Measurements from ENCODE around the gene GPR35. TPM values are rescaled to one million over a fixed set of nuclear protein-coding genes. Genes with fewer than 3 reads are reported as not detected.

The GPR35 gene
- total and polyA plus RNA-seq, 2 of the 13 experiments (the other 11 are each of a cell fraction or from before 2014, with no cell fraction given), result 27.1 to 44.2 TPM

GRCh38 chr2:240597419-240598181 is 27.7 kb upstream of the GPR35 start (continued):
- peak; percentile 21; the same call in 1 of the 2 replicates for TF ChIP-seq ZNF281 (CRISPR knock-in tag; IDR thresholded peaks at IDR 0.05; ENCODE audit: borderline replicate concordance)
- TF ChIP-seq ZNF709 (CRISPR knock-in tag; IDR thresholded peaks at IDR 0.05), result 0 out of 2 replicates have a peak, but pooled peaks have one; percentile 24
- TF ChIP-seq MAX (IDR thresholded peaks at IDR 0.05), result peak; percentile 91
- TF ChIP-seq KLF13 (CRISPR knock-in tag; IDR thresholded peaks at IDR 0.05), result no peak
- peak; percentile 62; the same call in 1 of the 2 replicates for TF ChIP-seq NFKB2 (CRISPR knock-in tag; IDR thresholded peaks at IDR 0.05; ENCODE audit: borderline replicate concordance)
- 0 out of 2 replicates have a peak, but pooled peaks have one; percentile 52 for TF ChIP-seq ARNTL (CRISPR knock-in tag; IDR thresholded peaks at IDR 0.05)
- no peak for TF ChIP-seq MED13 (CRISPR knock-in tag; IDR thresholded peaks at IDR 0.05)
- TF ChIP-seq FIP1L1 (IDR thresholded peaks at IDR 0.05; ENCODE audit: borderline replicate concordance, insufficient read depth, low read depth, low read length), result no peak
- peak; percentile 70; the same call in 1 of the 2 replicates for TF ChIP-seq RARA (CRISPR knock-in tag; IDR thresholded peaks at IDR 0.05)
- peak; percentile 62; the same call in 1 of the 2 replicates for TF ChIP-seq CREM (IDR thresholded peaks at IDR 0.05)
- no peak for TF ChIP-seq CREM (CRISPR knock-in tag; IDR thresholded peaks at IDR 0.05)
- peak; percentile 80 for TF ChIP-seq MED1 (CRISPR knock-in tag; IDR thresholded peaks at IDR 0.05)
- TF ChIP-seq PITX1 (CRISPR knock-in tag; IDR thresholded peaks at IDR 0.05), result peak; percentile 43; the same call in 1 of the 2 replicates
- TF ChIP-seq NCOR1 (IDR thresholded peaks at IDR 0.05; ENCODE audit: borderline replicate concordance, low read length), result peak; percentile 72; the same call in 1 of the 2 replicates
- peak; percentile 63 for TF ChIP-seq FOXA3 (CRISPR knock-in tag; IDR thresholded peaks at IDR 0.05)
- 0 out of 2 replicates have a peak, but pooled peaks have one; percentile 22 for TF ChIP-seq HNF1B (CRISPR knock-in tag; IDR thresholded peaks at IDR 0.05)
- TF ChIP-seq ESRRA (CRISPR knock-in tag; IDR thresholded peaks at IDR 0.05; ENCODE audit: low read depth), result peak; percentile 71; the same call in 1 of the 2 replicates
- TF ChIP-seq ZNF230 (CRISPR knock-in tag; IDR thresholded peaks at IDR 0.05), result no peak
- TF ChIP-seq FOSL2 (CRISPR knock-in tag; IDR thresholded peaks at IDR 0.05), result peak; percentile 35; the same call in 1 of the 2 replicates
- TF ChIP-seq ZNF605 (CRISPR knock-in tag; IDR thresholded peaks at IDR 0.05), result 0 out of 2 replicates have a peak, but pooled peaks have one; percentile 53
- TF ChIP-seq SOX13 (IDR thresholded peaks at IDR 0.05), result 0 out of 2 replicates have a peak, but pooled peaks have one; percentile 30
- TF ChIP-seq SOX13 (CRISPR knock-in tag; conservative IDR thresholded peaks at IDR 0.05 in 1 of 2, IDR thresholded peaks at IDR 0.05 in 1 of 2), result peak in 1 of 2 experiments; percentile 12; a peak in 1 of 4 replicates
- TF ChIP-seq ZBTB49 (CRISPR knock-in tag; IDR thresholded peaks at IDR 0.05; ENCODE audit: borderline replicate concordance), result no peak
